Measurements from ENCODE around the gene KLF11.
"Not testable (repeated sequence)": the region's sequence is repeated elsewhere in the genome, so short reads cannot be mapped to it uniquely, and the experiment has no call there.

GRCh38 chr2:10013651-10014417 is 29.5 kb upstream of the KLF11 start:
- TF ChIP-seq POLR2A (IDR thresholded peaks at IDR 0.05; ENCODE audit: low read depth, low read length); JUN (IDR thresholded peaks at IDR 0.05; ENCODE audit: borderline replicate concordance, insufficient read depth, insufficient read length, low read depth); CTCF (IDR thresholded peaks at IDR 0.05; ENCODE audit: extremely low read depth in 1 of 2, insufficient read depth in 1 of 2, low read depth in 1 of 2, low read length in 2 of 2); MAX (IDR thresholded peaks at IDR 0.05; ENCODE audit: insufficient read depth, insufficient read length): not testable (repeated sequence)

Measured in endothelial cell of umbilical vein (primary cell).